Chondrocyte (in vitro differentiated cells): ENCODE data around the gene CPVL. TPM values are rescaled to one million over a fixed set of nuclear protein-coding genes. Genes with fewer than 3 reads are reported as not detected.
A peak's percentile ranks its signal among the peaks of the same experiment; 100 is the strongest.

Source experiments
- DNase-seq: peaks from one replicate; pipeline ENCODE4 v3.0.0; 2021; ENCODE audit warnings: mixed read lengths, low spot score
- H3K27ac Mint-ChIP-seq: one replicate; pipeline ENCODE4 v1.8.0; 2021; ENCODE audit warnings: mild to moderate bottlenecking, moderate library complexity, mixed read lengths; ENCODE audit not compliant: unreplicated experiment
- H3K27me3 Mint-ChIP-seq: 2 replicates; pipeline ENCODE4 v1.8.0; 2021; ENCODE audit warnings: low read depth, mixed read lengths
- H3K36me3 Mint-ChIP-seq: 2 replicates; pipeline ENCODE4 v1.8.0; 2021; ENCODE audit warnings: low read depth, mixed read lengths
- H3K4me1 Mint-ChIP-seq: 2 replicates; pipeline ENCODE4 v1.8.0; 2021; ENCODE audit warnings: low read depth, mild to moderate bottlenecking, mixed read lengths
- H3K4me3 Mint-ChIP-seq: one replicate; pipeline ENCODE4 v1.8.0; 2021; ENCODE audit warnings: mild to moderate bottlenecking, moderate library complexity, mixed read lengths; ENCODE audit not compliant: unreplicated experiment
- H3K9me3 Mint-ChIP-seq: 2 replicates; pipeline ENCODE4 v1.8.0; 2021; ENCODE audit warnings: low read depth, mixed read lengths
- total RNA-seq: library from RNA; stranded (reverse); gene quantifications from 3 replicates; pipeline ENCODE4 v1.2.1, GENCODE V29; 2021
- TF ChIP-seq, protein P1 (sequence below): fragments of 200-600 bp; sonication (generic); IDR thresholded peaks from 2 replicates; pipeline ENCODE4 v1.5.0; 2021; ENCODE audit warnings: antibody characterized with exemption, mild to moderate bottlenecking, moderate library complexity

Gene CPVL
- total RNA-seq, 1 donor from 2014 or later = 4.9 TPM

DNA sequence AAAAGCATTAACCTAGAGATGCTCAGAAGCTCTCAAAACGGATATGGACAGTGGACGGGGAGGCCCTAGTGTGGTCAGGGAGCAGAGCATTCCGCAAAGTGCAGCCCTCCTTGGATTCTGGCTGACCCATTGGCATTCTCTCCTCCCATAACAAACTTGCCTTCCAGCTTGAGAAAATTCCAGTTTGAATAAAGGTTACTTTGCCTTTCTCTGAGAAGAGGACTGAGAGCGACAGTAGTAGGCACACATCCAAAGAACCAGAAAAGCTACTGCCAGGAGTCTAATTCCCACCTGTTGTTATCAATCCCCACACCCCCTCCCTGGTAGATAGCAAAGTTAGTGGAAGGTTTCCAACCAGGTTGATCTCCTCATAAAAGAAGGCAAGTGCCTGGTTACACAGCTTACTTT, 103.5 kb downstream of the CPVL start:
- TF ChIP-seq, protein P1, sequence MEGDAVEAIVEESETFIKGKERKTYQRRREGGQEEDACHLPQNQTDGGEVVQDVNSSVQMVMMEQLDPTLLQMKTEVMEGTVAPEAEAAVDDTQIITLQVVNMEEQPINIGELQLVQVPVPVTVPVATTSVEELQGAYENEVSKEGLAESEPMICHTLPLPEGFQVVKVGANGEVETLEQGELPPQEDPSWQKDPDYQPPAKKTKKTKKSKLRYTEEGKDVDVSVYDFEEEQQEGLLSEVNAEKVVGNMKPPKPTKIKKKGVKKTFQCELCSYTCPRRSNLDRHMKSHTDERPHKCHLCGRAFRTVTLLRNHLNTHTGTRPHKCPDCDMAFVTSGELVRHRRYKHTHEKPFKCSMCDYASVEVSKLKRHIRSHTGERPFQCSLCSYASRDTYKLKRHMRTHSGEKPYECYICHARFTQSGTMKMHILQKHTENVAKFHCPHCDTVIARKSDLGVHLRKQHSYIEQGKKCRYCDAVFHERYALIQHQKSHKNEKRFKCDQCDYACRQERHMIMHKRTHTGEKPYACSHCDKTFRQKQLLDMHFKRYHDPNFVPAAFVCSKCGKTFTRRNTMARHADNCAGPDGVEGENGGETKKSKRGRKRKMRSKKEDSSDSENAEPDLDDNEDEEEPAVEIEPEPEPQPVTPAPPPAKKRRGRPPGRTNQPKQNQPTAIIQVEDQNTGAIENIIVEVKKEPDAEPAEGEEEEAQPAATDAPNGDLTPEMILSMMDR = no peak
- no peaks in the 10 kb centered on the region for H3K9me3 Mint-ChIP-seq
- peaks cover 37% of the 10 kb centered on the region for H3K4me1 Mint-ChIP-seq
- H3K27ac Mint-ChIP-seq = no peak overlapping the region
- DNase-seq = no peak
- no peaks in the 10 kb centered on the region for H3K36me3 Mint-ChIP-seq
- H3K27me3 Mint-ChIP-seq = no peaks in the 10 kb centered on the region
- H3K4me3 Mint-ChIP-seq = no peak overlapping the region

DNA sequence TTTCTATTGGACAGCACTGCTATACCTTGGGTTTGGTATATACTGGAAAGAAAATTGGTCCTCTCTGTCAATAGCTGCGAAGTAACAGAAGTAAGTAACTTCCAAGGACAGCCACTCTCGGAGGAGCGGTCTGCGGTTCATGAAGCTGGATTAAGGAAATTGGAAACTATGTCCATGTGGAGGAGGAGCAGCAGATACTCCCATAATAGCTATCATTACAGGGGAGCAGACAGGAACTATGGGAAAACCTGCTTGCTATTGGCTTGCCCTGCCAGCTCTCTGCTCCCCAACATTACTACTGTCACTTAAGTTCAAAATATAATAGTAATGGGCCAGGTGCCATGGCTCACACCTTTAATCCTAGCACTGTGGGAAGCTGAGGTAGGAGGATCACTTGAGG, 104.3 kb downstream of the CPVL start:
- H3K27ac Mint-ChIP-seq = no peak overlapping the region
- H3K27me3 Mint-ChIP-seq = no peaks in the 10 kb centered on the region
- H3K4me1 Mint-ChIP-seq = peaks cover 38% of the 10 kb centered on the region
- no peak overlapping the region for H3K4me3 Mint-ChIP-seq
- no peak for DNase-seq
- TF ChIP-seq, protein P1 = no peak
- H3K9me3 Mint-ChIP-seq = no peaks in the 10 kb centered on the region
- no peaks in the 10 kb centered on the region for H3K36me3 Mint-ChIP-seq

DNA sequence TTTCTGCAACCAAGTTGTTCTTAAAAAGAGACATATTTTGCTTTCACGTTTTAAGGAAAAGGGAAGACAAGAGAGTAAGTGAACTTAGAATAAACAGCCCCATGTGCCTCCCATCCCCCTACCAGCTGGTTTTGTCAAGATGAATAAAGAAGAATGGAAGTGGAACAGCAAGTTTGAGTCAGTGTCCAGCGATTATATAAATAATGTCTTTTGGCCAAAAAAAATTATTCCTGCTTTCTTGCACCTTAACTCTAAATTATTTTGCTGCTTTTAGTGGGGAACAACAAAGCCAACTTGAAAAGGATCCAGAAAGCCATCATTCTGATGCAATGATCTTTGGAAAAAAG, 105.8 kb downstream of the CPVL start:
- Mint-ChIP-seq H3K4me1 (peaks cover 45% of the 10 kb centered on the region), H3K9me3 (no peaks in the 10 kb centered on the region), H3K4me3 (no peak overlapping the region), H3K27ac (no peak overlapping the region), H3K27me3 (no peaks in the 10 kb centered on the region), H3K36me3 (no peaks in the 10 kb centered on the region)
- TF ChIP-seq, protein P1 = no peak
- DNase-seq = no peak

DNA sequence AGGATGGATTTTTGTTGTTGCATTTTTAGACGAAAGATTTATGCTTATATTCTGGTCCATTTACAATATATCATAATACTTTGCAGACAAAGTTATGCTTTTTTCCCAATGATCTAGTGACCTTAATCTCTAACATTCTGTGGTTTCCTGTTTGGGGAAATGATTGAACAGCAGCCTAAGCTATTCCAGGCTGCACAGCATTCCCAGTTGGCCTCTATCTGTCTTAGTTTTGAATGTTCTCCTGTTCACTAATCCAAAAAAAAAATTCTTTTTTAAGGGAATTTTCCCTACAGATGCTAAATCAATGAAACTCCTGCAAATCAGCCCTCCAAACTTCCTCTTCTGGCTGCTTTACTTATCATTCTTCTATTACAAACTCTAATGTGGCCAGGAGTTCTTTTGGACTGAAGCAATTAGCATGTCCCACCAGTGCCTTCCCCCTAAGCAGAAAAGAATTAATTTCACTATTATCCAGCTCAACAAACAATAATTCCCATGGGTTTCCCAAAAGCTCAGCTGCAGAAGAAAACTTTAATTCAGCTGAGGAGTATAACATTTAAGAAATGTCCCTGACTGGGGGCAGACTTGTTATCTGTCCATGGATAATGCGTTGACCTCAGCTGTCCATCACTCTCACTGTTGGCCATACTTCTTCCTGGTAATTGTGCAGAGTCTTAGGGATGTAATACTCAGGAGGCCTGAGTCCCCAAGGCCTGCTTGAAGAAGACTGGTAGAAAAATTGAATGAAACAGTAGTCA, 106.3 kb downstream of the CPVL start:
- Mint-ChIP-seq H3K4me1 (peaks cover 51% of the 10 kb centered on the region), H3K27ac (no peak overlapping the region), H3K36me3 (no peaks in the 10 kb centered on the region), H3K9me3 (no peaks in the 10 kb centered on the region), H3K27me3 (no peaks in the 10 kb centered on the region), H3K4me3 (no peak overlapping the region)
- TF ChIP-seq, protein P1 = no peak
- no peak for DNase-seq

DNA sequence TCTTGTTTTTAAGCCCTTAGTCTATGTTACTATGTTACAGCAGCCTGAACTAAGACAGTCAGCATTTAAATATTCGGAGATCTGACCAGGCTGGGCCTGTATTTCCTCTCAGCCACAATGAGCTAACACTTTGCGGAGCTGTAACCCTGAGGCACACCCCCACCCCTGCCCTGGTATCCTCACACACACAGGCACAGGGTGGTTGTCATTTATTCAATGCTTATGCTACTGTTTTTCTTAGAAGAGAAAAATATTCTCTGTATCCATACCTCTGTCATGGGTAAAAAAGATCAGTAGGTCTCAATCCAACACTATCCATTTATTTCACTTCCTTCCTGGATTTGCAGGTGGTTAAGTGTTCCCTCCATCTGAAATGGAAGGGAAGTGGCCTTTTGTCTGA, 107.9 kb downstream of the CPVL start:
- peaks cover 46% of the 10 kb centered on the region for H3K4me1 Mint-ChIP-seq
- TF ChIP-seq, protein P1 = no peak
- H3K27ac Mint-ChIP-seq = peak overlapping the region; percentile 15
- H3K27me3 Mint-ChIP-seq = no peaks in the 10 kb centered on the region
- no peak for DNase-seq
- H3K36me3 Mint-ChIP-seq = no peaks in the 10 kb centered on the region
- H3K4me3 Mint-ChIP-seq = no peak overlapping the region
- H3K9me3 Mint-ChIP-seq = no peaks in the 10 kb centered on the region
